Measurements from ENCODE around the gene FUNDC2.
"Not testable (repeated sequence)": the region's sequence is repeated elsewhere in the genome, so short reads cannot be mapped to it uniquely, and the experiment has no call there.

The FUNDC2 gene, protein sequence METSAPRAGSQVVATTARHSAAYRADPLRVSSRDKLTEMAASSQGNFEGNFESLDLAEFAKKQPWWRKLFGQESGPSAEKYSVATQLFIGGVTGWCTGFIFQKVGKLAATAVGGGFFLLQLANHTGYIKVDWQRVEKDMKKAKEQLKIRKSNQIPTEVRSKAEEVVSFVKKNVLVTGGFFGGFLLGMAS

DNA sequence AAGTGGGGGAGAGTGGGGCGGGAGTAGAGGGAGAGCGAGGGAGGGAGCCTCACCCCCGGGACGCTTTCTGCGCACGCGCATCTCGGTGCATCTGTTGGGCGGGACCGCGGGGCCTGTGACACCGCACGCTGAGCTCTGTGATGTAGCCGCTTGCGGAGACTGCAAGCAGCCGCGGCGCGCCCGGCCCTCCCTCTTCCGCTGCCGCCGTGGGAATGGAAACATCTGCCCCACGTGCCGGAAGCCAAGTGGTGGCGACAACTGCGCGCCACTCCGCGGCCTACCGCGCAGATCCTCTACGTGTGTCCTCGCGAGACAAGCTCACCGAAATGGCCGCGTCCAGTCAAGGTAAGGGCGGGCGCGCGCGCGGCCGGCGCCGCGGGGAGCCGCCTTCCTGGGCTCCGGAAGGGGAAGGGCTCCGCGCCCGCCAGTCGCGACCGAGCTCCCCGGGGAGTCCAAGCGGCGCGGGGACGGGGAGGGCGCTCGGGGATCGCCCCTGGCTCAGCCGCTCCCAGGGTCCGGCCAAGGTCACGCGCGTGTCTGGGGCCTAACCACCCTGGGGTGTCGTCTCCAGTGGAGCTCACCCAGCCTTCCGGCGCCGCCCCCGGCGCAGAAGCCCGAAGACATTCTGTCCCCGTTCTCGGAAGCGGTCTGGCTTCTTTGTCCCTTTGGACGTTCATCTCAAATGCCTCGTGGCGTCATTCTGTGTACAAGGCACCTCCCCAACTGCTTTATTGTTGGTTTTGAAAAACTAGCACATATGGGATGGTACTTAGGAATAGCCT is at the start of gene FUNDC2:
FUNDC2 (plus strand) TSS at position 118 of the 782 bp plus-strand sequence; CDS start at position 213, 95 bp downstream.
- DNase-seq (ENCODE audit: low read depth): peak; percentile 61

DNA sequence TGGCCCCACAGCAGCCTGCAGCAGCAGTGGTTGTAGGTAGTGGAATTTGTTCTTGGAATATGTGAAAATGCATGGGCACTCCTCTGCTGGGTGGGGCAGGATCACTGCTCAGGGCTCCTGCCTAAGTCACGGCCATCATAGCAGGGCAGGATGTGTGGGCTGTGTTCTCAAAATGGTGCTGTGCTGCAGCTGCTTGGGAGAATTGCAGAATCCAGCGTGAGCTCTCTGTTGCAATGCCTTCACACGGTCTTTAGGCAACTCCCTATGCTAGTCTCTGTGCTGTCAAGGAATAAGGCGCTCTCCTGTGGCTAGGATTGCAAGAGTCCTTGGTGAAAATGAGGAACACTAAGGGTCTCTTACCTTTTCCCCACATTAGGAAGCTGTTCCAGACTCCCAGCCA is 47.0 kb upstream of the FUNDC2 start:
- DNase-seq (ENCODE audit: low read depth): no peak

DNA sequence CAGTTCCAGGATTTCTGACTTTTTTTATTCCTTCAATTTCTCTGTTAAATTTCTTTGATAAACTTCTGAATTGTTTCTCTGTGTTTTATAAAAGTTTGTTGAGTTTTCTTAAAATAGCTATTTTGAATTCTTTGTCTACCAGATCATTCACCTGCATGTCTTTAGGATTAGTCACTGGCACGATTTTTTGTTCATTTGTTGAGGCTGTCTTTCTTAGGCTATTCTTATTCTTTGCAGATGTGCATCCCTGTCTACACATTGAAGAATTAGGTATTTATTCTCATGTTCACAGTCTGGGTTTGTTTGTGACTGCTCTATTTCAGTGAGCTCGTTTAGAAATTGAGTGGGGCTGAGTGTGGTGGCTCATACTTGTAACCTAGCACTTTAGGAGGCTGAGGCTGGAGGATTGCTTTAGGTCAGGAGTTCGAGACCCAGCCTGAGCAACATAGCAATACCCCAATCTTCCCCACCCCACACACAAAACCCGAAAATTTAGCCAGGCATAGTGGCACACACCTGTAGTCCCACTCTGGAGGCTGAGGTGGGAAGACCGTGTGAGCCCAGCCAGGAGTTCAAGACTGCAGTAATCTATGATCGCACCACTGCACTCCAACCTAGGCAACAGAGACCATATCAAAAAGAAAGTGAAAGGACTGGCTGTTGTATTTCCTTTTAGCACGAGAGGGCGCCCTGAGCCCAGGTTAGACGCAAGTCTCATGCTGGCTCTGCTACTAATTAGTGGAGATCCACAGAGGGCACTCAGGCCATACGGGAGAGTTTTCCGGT is 46.1 kb upstream of the FUNDC2 start:
- DNase-seq (ENCODE audit: low read depth): peak; percentile 4

DNA sequence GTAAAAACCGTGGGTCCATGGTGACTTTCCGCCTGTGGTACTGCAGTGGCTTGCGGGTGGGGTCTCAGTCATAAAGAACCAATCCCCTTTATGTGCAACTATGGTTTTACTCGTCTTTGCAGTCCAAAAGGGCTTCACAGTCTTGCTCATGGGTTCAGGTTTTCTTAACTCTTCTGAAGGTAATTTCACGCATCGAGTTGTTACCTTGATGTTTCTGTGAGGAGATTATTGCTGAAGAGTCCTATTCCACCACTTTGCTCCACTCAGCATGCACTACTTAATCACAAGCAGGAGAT is 45.6 kb upstream of the FUNDC2 start:
- no peak for DNase-seq (ENCODE audit: low read depth)

DNA sequence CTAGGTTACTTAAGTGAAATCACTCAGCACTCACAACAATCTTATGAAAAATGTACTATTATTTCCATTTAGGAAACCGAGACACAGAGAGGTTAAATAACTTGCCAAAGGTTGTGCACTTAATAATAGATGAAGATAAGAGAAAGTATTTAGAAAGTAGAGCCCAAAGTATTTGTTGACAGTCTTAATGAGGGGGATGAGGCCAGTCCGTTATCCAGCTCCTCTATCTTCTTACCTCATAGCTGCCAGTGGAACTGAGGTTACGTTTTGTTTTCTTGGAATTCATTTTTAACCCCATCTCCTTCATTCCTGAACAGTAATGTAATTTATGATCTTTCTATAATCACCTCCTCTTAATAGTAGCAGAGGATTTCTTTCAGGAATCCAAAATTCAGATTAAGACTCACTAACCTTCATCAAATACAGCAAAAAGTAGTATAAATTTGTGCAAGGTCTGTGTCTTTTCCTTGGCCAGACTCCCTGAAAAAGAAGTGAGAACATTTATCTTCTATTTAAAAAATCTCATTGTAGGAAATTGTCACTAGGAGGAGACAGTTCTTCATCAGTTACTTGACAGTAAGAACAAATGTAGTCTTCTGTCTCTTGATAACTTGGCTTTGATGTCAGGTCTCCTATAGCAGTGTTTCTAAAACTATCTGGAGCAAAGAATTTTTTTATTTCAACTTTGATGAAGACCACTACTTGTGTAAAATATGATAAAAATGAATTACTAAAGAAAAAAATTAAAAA is 39.6 kb upstream of the FUNDC2 start:
- no peak for DNase-seq (ENCODE audit: low read depth)

DNA sequence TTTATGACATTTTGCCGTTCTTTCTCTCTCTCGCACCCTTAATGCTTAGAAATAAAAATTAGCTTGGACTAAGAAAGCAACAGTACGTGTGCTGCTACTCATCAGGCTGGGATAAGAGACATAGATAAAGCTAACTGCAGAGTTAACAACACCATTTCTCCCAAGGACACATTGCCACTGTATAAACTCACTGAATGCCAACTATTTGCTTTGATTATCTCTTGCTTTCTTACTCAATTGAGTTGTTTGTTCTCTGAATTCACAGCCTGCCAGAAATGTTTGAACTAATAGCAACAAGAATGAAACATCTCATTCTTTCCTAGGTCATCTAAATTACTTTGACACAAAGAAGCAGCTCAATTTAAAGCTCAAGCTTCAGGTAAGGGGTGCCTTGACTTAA is 38.7 kb upstream of the FUNDC2 start:
- DNase-seq (ENCODE audit: low read depth): no peak

DNA sequence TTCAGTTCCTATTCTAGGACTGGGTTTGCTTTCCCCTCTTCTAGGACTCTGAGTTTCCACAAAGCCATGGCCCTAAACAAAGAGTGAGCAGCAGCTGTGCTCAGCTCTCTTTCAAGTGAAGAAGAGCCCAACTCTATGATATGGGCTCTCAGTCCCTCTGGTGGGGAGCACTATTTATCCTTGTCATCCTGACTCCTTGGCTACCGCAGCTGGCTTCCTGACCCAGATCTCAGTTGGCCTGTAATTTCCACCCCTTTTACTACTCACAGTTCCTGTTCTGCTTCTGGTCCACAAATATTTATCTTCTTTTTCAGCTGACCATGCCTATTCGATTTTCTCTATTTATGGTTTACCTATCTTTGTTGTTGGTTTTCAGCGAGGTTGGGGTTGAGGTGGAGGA is 37.9 kb upstream of the FUNDC2 start:
- DNase-seq (ENCODE audit: low read depth): no peak

DNA sequence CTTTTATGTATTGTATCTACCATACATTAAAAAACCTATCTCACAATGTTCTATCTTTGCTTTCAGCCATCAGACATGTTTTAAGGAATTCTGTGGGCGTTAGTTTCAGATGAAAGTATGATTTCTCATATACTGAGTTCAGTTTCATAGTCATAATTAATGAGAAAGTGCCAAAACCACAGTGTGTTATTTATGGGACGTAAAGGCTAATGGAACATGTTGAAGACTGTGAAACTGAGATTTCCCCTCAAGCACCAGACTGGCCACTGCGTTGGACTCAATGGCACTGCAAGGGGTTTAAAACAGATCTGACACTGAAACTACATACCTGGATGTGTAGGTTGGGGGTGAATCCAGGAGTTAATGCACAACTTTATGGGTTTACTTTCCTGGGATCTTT is 36.1 kb upstream of the FUNDC2 start:
- no peak for DNase-seq (ENCODE audit: low read depth)

DNA sequence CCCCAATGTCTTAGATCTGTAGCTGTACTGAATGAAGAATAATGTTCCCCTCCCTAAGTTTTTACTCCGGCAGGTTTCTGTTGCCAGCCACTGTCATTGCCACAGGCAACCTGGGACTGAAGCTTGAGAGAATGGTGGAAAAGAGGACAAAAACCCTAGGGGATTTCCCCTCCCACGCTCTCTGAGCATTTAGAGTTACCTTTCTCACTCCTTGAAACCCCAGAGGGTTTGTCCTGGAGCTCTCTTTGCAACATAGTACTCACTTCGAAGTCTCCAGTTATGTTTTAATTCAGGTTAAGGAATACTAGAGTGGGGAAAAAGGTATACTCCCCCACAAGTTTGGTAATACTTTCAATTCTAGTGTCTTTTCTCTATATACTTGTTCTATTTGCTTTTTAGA is 35.6 kb upstream of the FUNDC2 start:
- DNase-seq (ENCODE audit: low read depth): no peak

DNA sequence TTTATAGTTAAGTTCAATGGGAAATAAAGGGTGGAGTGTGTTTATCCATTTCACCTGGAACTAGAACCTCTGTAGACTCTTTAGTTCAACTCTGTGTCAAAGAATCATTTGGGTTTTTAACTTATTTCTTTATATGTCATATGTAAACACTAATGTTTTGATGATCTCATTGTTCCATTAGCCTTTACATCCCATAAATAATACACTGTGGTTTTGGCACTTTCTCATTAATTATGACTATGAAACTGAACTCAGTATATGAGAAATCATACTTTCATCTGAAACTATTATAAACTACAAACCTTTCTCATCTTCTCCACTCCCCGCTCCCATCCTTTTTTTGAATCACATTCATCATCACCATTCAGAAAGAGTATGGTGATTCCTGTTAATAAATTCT is 35.2 kb upstream of the FUNDC2 start:
- DNase-seq (ENCODE audit: low read depth): no peak

DNA sequence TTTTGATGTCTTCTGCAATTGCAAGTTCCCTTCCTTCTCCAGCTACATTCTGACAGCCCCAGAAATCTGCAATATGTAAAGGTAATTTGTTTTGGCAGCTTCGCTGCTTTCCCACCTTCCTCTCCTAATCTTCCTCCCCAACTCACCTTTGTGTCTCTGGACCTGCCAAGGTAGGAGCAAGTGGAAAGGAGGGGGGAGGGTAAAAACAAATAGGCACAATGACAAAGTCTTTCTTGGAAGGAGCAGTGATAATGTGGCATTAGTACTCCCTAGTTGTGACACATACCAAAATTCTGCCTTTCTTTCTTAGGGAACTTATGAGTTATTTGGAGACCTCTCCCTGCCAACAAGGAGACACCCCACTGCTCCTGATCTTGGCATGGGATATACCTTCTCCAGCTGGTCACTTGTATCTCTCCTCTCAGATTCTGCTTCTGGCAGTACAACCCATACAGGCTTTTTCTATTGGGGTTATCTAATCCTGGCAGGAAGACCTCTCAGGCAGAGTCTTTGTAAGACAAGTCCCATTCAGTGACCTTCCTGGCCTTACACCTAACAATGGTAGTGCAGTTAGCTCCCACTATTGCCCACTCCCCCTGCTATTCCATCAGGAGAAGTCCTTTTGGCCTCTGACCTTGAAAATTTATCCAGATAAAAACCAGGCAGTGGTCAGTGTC is 28.3 kb upstream of the FUNDC2 start:
- DNase-seq (ENCODE audit: low read depth): no peak

DNA sequence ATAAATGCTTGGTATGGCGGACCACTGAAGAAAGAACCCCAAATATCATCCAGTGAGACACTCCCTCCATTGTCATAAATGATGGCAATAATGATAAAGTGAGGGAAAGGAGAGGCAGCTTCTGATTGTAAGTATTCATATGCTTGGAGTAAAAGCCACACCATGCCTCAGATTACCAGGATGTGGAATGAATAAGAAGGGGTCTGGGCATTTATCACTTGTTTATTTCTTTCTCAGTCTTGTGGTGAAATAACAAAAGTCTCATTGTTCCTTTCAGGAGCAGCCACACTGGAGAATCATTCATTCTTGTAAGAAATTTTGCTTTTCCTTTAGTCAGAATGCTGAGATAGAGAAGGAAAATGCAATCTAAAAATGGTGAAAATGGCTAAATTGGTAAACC is 25.8 kb upstream of the FUNDC2 start:
- DNase-seq (ENCODE audit: low read depth): no peak

DNA sequence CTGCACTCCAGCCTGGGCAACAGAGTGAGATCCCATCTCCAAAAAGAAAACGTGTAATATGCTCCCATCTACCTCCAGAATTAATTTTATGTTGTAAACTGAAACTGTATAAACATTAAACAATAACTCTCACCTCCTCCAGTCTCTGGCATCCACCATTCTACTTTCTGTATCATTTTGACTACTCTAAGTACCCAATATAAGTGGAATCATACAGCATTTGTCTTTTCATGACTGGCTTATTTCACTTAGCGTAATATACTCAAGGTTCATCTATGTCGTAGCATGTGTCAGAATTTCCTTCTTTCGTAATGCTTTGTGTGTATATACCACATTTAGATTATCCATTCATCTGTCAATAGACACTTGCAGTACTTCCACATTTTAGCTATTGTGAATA is 24.8 kb upstream of the FUNDC2 start:
- no peak for DNase-seq (ENCODE audit: low read depth)

DNA sequence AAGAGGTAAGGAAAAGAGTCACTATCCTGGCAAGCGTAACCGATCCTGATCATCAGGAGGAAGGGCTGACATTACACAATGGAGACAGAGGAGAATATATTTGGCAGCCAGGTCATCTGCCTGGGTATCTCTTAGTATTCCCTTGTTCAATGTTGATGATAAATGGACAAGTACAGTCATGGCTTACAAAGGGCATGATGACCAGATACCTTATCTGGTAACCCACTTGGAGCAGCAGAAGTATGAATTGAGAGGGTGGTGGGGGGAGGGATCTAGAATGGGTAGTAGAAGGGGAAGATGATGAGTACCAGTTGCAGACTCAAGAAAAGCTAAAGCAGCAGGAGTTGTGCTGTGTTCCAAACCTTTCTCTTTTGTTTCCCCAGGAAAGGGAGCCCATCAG is 21.5 kb upstream of the FUNDC2 start:
- no peak for DNase-seq (ENCODE audit: low read depth)

DNA sequence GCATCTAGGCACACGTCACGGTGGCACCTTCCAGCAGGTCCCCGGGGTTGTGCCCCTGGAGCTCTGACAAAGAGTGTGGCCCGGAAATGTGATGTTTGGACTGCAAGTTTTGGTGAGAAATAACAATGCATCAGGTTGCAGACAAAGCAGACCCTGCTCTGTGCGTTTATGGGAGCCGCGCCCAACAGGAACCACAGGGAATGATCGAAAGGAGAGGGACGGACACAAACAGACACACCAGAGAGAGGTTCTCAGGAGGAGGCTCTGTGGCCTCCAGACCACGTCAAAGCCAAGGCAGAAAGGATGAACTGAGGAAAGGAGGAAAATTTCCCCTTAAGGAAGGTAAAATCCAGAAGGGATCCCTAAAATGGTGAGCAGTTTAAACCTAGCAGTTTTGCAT is 20.3 kb upstream of the FUNDC2 start:
- DNase-seq (ENCODE audit: low read depth): not testable (repeated sequence)

DNA sequence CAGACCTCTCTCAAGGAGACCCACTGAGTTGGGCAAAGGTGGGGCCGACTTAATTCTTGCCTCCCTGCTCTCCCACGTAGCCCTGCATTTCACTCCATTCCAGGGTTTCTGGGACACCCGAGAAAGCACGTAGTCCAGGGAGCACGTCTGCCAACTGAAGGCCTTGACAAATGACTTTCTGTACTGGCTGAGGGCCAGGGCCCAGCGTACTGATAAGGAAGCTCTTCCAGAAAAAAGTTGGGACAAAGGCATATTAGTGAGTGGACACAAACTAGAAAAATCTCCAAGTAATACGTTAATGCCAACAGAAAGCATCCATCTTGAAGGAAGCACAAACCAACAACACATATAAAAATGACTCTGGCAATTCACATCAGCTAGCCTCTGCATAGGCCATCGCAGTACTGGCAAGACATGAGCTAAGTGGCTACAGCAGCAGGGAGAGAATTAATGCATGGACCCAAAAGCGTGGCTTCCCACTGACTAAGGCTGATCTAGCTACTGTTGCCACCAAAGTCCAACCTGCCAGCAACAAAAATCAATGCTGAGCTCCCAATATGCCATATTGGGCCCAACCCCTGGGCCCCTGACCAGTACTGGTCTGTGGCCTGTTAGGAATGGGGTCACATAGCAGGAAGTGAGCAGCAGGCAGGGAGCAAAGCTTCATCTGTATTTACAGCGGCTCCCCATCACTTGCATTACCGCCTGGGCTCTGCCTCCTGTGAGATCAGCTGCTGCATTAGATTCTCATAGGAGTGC is 19.6 kb upstream of the FUNDC2 start:
- not testable (repeated sequence) for DNase-seq (ENCODE audit: low read depth)

DNA sequence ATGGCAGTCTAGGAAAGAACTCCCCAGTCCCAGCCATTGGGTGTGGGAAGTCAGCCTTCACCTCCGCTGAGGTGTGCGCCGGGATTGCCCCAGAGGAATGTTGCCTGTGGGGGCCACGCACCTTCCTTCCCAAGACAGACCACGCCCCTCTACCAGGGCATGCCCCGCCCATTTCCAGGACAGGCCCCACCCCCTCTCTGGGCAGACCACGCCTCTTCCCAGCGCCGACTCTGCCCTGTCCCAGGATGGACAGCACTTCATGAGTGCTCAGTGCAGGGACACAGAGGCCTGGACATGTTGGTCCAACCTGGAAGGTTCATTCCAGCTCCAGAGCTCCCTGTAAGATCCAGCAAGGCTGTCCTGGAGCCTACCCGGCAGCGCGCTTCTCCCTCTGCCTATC is 18.1 kb upstream of the FUNDC2 start:
- DNase-seq (ENCODE audit: low read depth): not testable (repeated sequence)

DNA sequence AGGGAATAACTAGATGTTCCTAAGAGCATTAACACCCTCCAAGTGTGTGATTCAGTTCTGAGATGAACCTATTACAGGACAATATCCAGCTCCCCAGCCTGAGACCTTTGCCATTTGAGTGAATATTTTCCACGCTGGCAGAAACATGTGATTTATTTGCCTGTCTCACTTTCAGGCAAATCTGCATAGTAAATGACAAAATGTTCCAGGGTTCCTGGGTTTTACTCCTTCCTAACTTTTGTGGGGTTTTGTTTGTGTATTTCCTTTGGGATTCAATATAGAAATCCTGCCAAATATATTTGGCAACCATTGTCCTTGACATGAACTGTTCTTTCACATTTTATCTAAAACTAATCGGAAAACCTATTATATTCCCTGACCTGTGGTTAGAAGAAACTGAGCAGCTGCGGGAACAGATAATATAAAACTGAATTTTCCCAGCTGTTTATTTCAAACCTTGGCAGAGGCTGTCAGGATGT is 16.6 kb upstream of the FUNDC2 start:
- no peak for DNase-seq (ENCODE audit: low read depth)

DNA sequence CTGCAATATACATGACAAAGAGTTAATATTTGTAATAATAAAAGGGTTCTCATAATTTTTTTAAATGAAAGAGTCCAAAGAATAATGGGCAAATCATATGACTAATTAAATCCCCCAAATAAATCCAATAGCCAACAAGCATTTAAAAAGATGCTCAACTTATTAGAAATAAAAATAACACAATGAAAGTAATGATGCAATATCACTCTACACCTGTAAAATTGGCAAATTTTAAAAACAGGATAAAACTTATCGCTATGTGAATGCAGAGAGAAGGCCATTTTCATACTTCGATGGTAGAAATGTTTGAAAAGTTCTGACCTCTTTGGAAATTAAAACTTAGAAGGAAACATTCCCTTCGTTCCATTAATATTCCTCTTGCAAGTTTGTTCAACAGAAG is 6.1 kb upstream of the FUNDC2 start:
- no peak for DNase-seq (ENCODE audit: low read depth)

DNA sequence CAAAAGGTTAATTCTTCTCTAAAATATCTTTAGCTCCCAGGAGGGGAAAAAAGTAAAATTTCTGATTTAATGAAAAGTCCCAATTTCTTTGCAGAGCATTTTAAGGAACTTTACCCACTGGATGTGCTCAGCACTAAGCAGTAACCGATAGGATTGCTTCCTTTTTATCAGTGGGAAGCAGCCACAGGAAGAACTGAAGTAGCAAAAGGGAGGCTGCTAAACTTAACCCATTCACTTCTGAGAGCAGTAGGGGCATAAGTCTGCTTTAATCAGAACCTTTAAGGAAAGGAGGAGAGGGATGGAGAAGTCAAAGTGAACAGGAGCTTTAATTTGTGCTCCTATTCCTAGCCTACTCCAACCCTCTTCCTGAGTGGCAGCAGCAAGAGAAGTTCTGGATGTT is 4.1 kb upstream of the FUNDC2 start, which contains the start of gene F8:
F8 (minus strand) TSS at position 139 of the 400 bp plus-strand sequence. CDS start 171 bp downstream, outside the sequence.
- no peak for DNase-seq (ENCODE audit: low read depth)
